ENCODE measurements around the gene WDFY1. TPM values are rescaled to one million over a fixed set of nuclear protein-coding genes. Genes with fewer than 3 reads are reported as not detected.

The WDFY1 gene
- total and polyA plus RNA-seq, 2 donors (not counting 1 experiment from before 2014, with no cell fraction given): 28.8 to 76.0 TPM

GRCh38 chr2:223884399-223884798, 60.7 kb downstream of the WDFY1 start:
- Histone ChIP-seq H3K4me2 (replicated peaks; ENCODE audit: low read depth, low read length, poor library complexity, severe bottlenecking) (no peak overlapping the region), H3K9ac (ENCODE audit: low read length) (no peak overlapping the region), H2AFZ (ENCODE audit: insufficient read depth, low read depth, low read length, poor library complexity, severe bottlenecking) (no peak overlapping the region), H3K9me3 (ENCODE audit: control extremely low read depth in 1 of 3, control insufficient read depth in 2 of 3, insufficient read depth in 1 of 3, low read length in 2 of 3) (no peaks in the 10 kb centered on the region), H3K36me3 (replicated peaks in 1 of 2; ENCODE audit: control extremely low read depth in 1 of 2, control insufficient read depth in 1 of 2, extremely low read depth in 1 of 2, insufficient read depth in 2 of 2, low read length in 1 of 2) (peaks cover 6 to 48% of the 10 kb centered on the region in 2 experiments), H3K79me2 (ENCODE audit: control insufficient read depth, insufficient read depth, low read length) (peaks cover 3% of the 10 kb centered on the region), H4K20me1 (ENCODE audit: control insufficient read depth, insufficient read depth, low read length, poor library complexity, severe bottlenecking) (no peaks in the 10 kb centered on the region), H3K4me3 (ENCODE audit: control extremely low read depth in 1 of 5, extremely low read depth in 1 of 5, insufficient read depth in 1 of 5, low read depth in 2 of 5, low read length in 4 of 5) (no peak overlapping the region), H3K4me1 (ENCODE audit: control insufficient read depth in 2 of 2, insufficient read depth in 2 of 2, low read length in 2 of 2) (peaks cover 0 to 4% of the 10 kb centered on the region in 2 donors), H3K27ac (ENCODE audit: low read length in 2 of 2) (no peak overlapping the region), H3K27me3 (replicated peaks in 1 of 4; ENCODE audit: control extremely low read depth in 1 of 4, control insufficient read depth in 3 of 4, insufficient read depth in 4 of 4, low read length in 3 of 4) (no peaks in the 10 kb centered on the region)
- POLR2A ChIA-PET: no interaction called here
- Mint-ChIP-seq H3K4me3 (no peak overlapping the region), H3K9me3 (ENCODE audit: insufficient read depth) (no peaks in the 10 kb centered on the region), H3K4me1 (peaks cover 26% of the 10 kb centered on the region), H3K27ac (peak overlapping the region; percentile 32), H3K27me3 (no peaks in the 10 kb centered on the region)
- CTCF ChIA-PET: no interaction called here
- TF ChIP-seq EZH2 (IDR thresholded peaks at IDR 0.05; ENCODE audit: borderline replicate concordance, insufficient read depth, low read depth, low read length, poor library complexity, severe bottlenecking) (no peak), CTCF (IDR thresholded peaks at IDR 0.05) (no peak)
- intact Hi-C loops (cut with micrococcal nuclease): loop anchor here (2.0 kb wide), 1 partner anchor 14 kb away; no protein-coding TSS in a partner anchor
- no peak for DNase-seq
- ATAC-seq (ENCODE audit: low read depth): no peak
- 53% methylated on average over 2 of the region's 3 CpGs for WGBS (ENCODE audit: insufficient coverage)

GRCh38 chr2:223882715-223883114, 62.4 kb downstream of the WDFY1 start:
- no peak for TF ChIP-seq EZH2 (IDR thresholded peaks at IDR 0.05; ENCODE audit: borderline replicate concordance, insufficient read depth, low read depth, low read length, poor library complexity, severe bottlenecking)
- no peak for TF ChIP-seq CTCF (IDR thresholded peaks at IDR 0.05)
- H3K4me1 ChIP-seq (ENCODE audit: control insufficient read depth in 2 of 2, insufficient read depth in 2 of 2, low read length in 2 of 2): peaks cover 0 to 4% of the 10 kb centered on the region in 2 donors
- no peaks in the 10 kb centered on the region for H3K79me2 ChIP-seq (ENCODE audit: control insufficient read depth, insufficient read depth, low read length)
- ChIA-PET POLR2A (interaction anchor here (1.1 kb wide), 1 partner anchor 12 kb away, joined by 5 read pairs; no protein-coding TSS in a partner anchor), CTCF (interaction anchor here (2.0 kb wide), 1 partner anchor 12 kb away, joined by 4 read pairs; no protein-coding TSS in a partner anchor)
- Mint-ChIP-seq H3K27ac (no peak overlapping the region), H3K4me1 (peaks cover 24% of the 10 kb centered on the region), H3K27me3 (no peaks in the 10 kb centered on the region), H3K9me3 (ENCODE audit: insufficient read depth) (no peaks in the 10 kb centered on the region), H3K4me3 (no peak overlapping the region)
- no peak for ATAC-seq (ENCODE audit: low read depth)
- H4K20me1 ChIP-seq (ENCODE audit: control insufficient read depth, insufficient read depth, low read length, poor library complexity, severe bottlenecking): no peaks in the 10 kb centered on the region
- no peak for DNase-seq
- H3K4me2 ChIP-seq (replicated peaks; ENCODE audit: low read depth, low read length, poor library complexity, severe bottlenecking): no peak overlapping the region
- H3K27ac ChIP-seq (ENCODE audit: low read length in 2 of 2): peak overlapping the region in 1 of 2 donors; percentile 52
- no peaks in the 10 kb centered on the region for H3K27me3 ChIP-seq (replicated peaks in 1 of 4; ENCODE audit: control extremely low read depth in 1 of 4, control insufficient read depth in 3 of 4, insufficient read depth in 4 of 4, low read length in 3 of 4)
- H3K36me3 ChIP-seq (replicated peaks in 1 of 2; ENCODE audit: control extremely low read depth in 1 of 2, control insufficient read depth in 1 of 2, extremely low read depth in 1 of 2, insufficient read depth in 2 of 2, low read length in 1 of 2): peaks cover 3 to 59% of the 10 kb centered on the region in 2 experiments
- H3K4me3 ChIP-seq (ENCODE audit: control extremely low read depth in 1 of 5, extremely low read depth in 1 of 5, insufficient read depth in 1 of 5, low read depth in 2 of 5, low read length in 4 of 5): no peak overlapping the region
- no peak overlapping the region for H2AFZ ChIP-seq (ENCODE audit: insufficient read depth, low read depth, low read length, poor library complexity, severe bottlenecking)
- no peaks in the 10 kb centered on the region for H3K9me3 ChIP-seq (ENCODE audit: control extremely low read depth in 1 of 3, control insufficient read depth in 2 of 3, insufficient read depth in 1 of 3, low read length in 2 of 3)
- intact Hi-C loops (cut with micrococcal nuclease): no loop called here
- no peak overlapping the region for H3K9ac ChIP-seq (ENCODE audit: low read length)
- WGBS (ENCODE audit: insufficient coverage): 100% methylated on average over 3 of the region's 5 CpGs

Data from B cell (primary cell).